BE2C (cell line): ENCODE measurements around the gene C16orf46.
A peak's percentile ranks its signal among the peaks of the same experiment; 100 is the strongest.

Source experiments
- DNase-seq: peaks from one replicate; pipeline ENCODE4 v3.0.0-alpha.2; 2020
- H3K27me3 ChIP-seq: fragments of 250-450 bp; sonication (Bioruptor Pico); 2 replicates; pipeline ENCODE4 v1.5.1; 2020; ENCODE audit warnings: mild to moderate bottlenecking
- H3K36me3 ChIP-seq: fragments of 250-450 bp; sonication (Bioruptor Pico); 2 replicates; pipeline ENCODE4 v1.5.1; 2020; ENCODE audit warnings: mild to moderate bottlenecking
- H3K4me1 ChIP-seq: fragments of 250-450 bp; sonication (Bioruptor Pico); 2 replicates; pipeline ENCODE4 v1.5.1; 2020
- H3K4me3 ChIP-seq: 2 replicates; pipeline ENCODE4 v1.5.1; 2011; ENCODE audit warnings: low read depth, low read length
- H3K9me3 ChIP-seq: fragments of 250-450 bp; sonication (Bioruptor Pico); 2 replicates; pipeline ENCODE4 v1.5.1; 2020
- CTCF ChIP-seq: IDR thresholded peaks from 2 replicates; pipeline ENCODE4 v1.5.1; 2012; ENCODE audit warnings: mild to moderate bottlenecking, low read depth, low read length

C16orf46 gene

GRCh38 chr16:81035975-81036750 lies 40.9 kb downstream of the C16orf46 start:
- peak overlapping the region; percentile 82 for H3K4me3 ChIP-seq
- H3K36me3 ChIP-seq, result peaks cover 7% of the 10 kb centered on the region
- no peaks in the 10 kb centered on the region; the same call in 1 of the 2 replicates for H3K9me3 ChIP-seq
- H3K4me1 ChIP-seq, result no peaks in the 10 kb centered on the region; the same call in 1 of the 2 replicates
- no peak for TF ChIP-seq CTCF
- DNase-seq, result peak; percentile 37
- no peaks in the 10 kb centered on the region for H3K27me3 ChIP-seq

GRCh38 chr16:81035398-81035974 lies 41.6 kb downstream of the C16orf46 start, which contains the start of gene ATMIN:
ATMIN (plus strand) TSS chr16:81035842; CDS start chr16:81035871, 29 bp downstream.
- TF ChIP-seq CTCF, result peak; percentile 93

GRCh38 chr16:81029930-81030604 lies 47.0 kb downstream of the C16orf46 start:
- no peaks in the 10 kb centered on the region for H3K4me1 ChIP-seq
- no peak for DNase-seq
- H3K27me3 ChIP-seq, result no peaks in the 10 kb centered on the region
- peaks cover 30% of the 10 kb centered on the region for H3K36me3 ChIP-seq
- no peak overlapping the region for H3K4me3 ChIP-seq
- H3K9me3 ChIP-seq, result no peaks in the 10 kb centered on the region
- no peak for TF ChIP-seq CTCF

More at GRCh38 chr16:81035398-81035974, 41.6 kb downstream of the C16orf46 start, which contains the start of gene ATMIN:
- Histone ChIP-seq H3K4me1 (no peaks in the 10 kb centered on the region; the same call in 1 of the 2 replicates), H3K27me3 (no peaks in the 10 kb centered on the region), H3K4me3 (peak within 1 kb of the TSS; percentile 82), H3K9me3 (no peaks in the 10 kb centered on the region; the same call in 1 of the 2 replicates), H3K36me3 (peaks cover 4% of the 10 kb centered on the region; the same call in 1 of the 2 replicates)
- DNase-seq, result peak; percentile 91

GRCh38 chr16:81026429-81026828 lies 50.6 kb downstream of the C16orf46 start:
- Histone ChIP-seq H3K9me3 (no peaks in the 10 kb centered on the region), H3K27me3 (no peaks in the 10 kb centered on the region), H3K4me3 (no peak overlapping the region), H3K4me1 (no peaks in the 10 kb centered on the region), H3K36me3 (peaks cover 44% of the 10 kb centered on the region)
- DNase-seq, result no peak
- TF ChIP-seq CTCF, result no peak

GRCh38 chr16:81018496-81018895 lies 58.5 kb downstream of the C16orf46 start:
- no peak for DNase-seq
- Histone ChIP-seq H3K4me1 (no peaks in the 10 kb centered on the region), H3K4me3 (no peak overlapping the region), H3K27me3 (no peaks in the 10 kb centered on the region), H3K9me3 (no peaks in the 10 kb centered on the region), H3K36me3 (peaks cover 69% of the 10 kb centered on the region)
- no peak for TF ChIP-seq CTCF
